Gastrocnemius medialis (tissue), 4 donors: Measurements from ENCODE around the gene EFS. TPM values are rescaled to one million over a fixed set of nuclear protein-coding genes. Genes with fewer than 3 reads are reported as not detected.
A peak's percentile ranks its signal among the peaks of the same experiment; 100 is the strongest.

ENCODE experiments used
- ATAC-seq, 2 donors: fragments of 150-250 bp; one replicate each; pipeline ENCODE4 v1.9.1; 2016
- DNase-seq, 2 donors: peaks; one replicate each; pipeline ENCODE4 v3.0.0-alpha.2; 2019
- H3K27ac ChIP-seq, 4 donors: fragments of 200-600 bp; sonication (generic); 1 replicate in 1 of 4; 2 replicates in 3 of 4; pipeline ENCODE4 v1.5.1; 2016 to 2018; ENCODE audit warnings: mild to moderate bottlenecking in 2 of 4, moderate library complexity in 1 of 4
- H3K27me3 ChIP-seq, 3 donors: fragments of 200-600 bp; sonication (generic) in 2 of 3; 1 replicate in 1 of 3; 2 replicates in 2 of 3; pipeline versions ENCODE4 v1.5.1 to v1.6.0; 2016 to 2019; ENCODE audit warnings: mild to moderate bottlenecking in 1 of 3, moderate library complexity in 1 of 3
- H3K36me3 ChIP-seq, 2 donors: fragments of 200-600 bp; sonication (generic) in 1 of 2; one replicate each; pipeline ENCODE4 v1.5.1; 2017 to 2018
- H3K4me1 ChIP-seq, 2 donors: fragments of 200-600 bp; sonication (generic) in 1 of 2; one replicate each; pipeline ENCODE4 v1.5.1; 2016 to 2017; ENCODE audit warnings: mild to moderate bottlenecking in 2 of 2
- H3K4me3 ChIP-seq, 4 donors: fragments of 200-600 bp; sonication (generic) in 3 of 4; 1 replicate in 1 of 4; 2 replicates in 3 of 4; pipeline ENCODE4 v1.5.1; 2016 to 2019; ENCODE audit warnings: mild to moderate bottlenecking in 2 of 4
- H3K9me3 ChIP-seq, 3 donors: fragments of 200-600 bp; sonication (generic) in 2 of 3; 1 replicate in 1 of 3; 2 replicates in 2 of 3; pipeline ENCODE4 v1.5.1; 2016 to 2019
- POLR2A ChIP-seq, 2 donors: fragments of 450-650 bp; IDR thresholded peaks; one replicate each; pipeline ENCODE4 v1.6.1; 2017; ENCODE audit warnings: antibody characterized with exemption in 2 of 2, mild to moderate bottlenecking in 2 of 2, moderate library complexity in 2 of 2
- in situ Hi-C, 4 donors: fragments of 200-750 bp; cut with MboI; loops; one replicate each; pipeline versions ENCODE4 v1.15.0 to v1.8.0; 2017; ENCODE audit warnings: low sequenced_read_pairs in 4 of 4
- intact Hi-C: fragments of 100-400 bp; cut with DNase I; formaldehyde crosslinking; loops from one replicate; pipeline ENCODE4 v1.15.1; 2023; ENCODE audit warnings: low total_unique reads
- total RNA-seq, 4 donors: library from RNA; depleted of rRNA; stranded (reverse); fragments of >200 nt; gene quantifications; one replicate each; pipeline versions ENCODE4 v1.1.0 to v1.2.3, GENCODE V29; 2016
- TF ChIP-seq, protein P1 (sequence below), 5 experiments: fragments of 450-650 bp in 3 of 5; fragments of 200-600 bp in 2 of 5; sonication (generic) in 2 of 5; IDR thresholded peaks in 4 of 5; conservative IDR thresholded peaks in 1 of 5; 1 replicate in 4 of 5; 2 replicates in 1 of 5; pipeline ENCODE4 v1.5.1; 2016 to 2019; ENCODE audit warnings: antibody characterized with exemption in 5 of 5, mild to moderate bottlenecking in 3 of 5, moderate library complexity in 3 of 5

EFS gene
- total RNA-seq, 4 donors from 2014 or later = 0.31 to 4.1 (median 1.6) TPM

DNA sequence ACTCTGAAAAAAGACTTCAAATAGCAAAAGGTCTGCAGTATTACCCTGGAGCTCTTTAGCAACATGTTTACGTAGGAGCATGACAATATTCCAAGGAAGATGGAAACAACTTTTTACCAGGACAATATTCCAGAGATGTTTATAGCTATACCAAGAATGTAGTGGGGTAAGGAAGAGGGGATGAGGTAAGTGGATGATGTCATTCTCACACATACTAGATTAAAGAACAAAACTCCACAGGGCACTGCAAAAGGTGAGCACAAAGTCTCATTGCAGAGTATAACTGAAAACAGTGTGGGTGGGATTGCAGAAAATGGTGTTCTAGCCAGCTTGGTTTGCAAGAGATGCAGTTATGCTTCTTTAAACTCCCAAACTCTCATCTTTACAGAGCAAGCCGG, 20.3 kb upstream of the EFS start:
- DNase-seq (no peak), ATAC-seq (no peak)
- intact Hi-C loops (no loop called here), in situ Hi-C loops (loop anchor here in 2 of 4 donors (10.0 kb wide), 2 partner anchors 50 to 120 kb away; no protein-coding TSS in a partner anchor)
- no peak for TF ChIP-seq POLR2A (IDR thresholded peaks at IDR 0.05)
- TF ChIP-seq, protein P1, sequence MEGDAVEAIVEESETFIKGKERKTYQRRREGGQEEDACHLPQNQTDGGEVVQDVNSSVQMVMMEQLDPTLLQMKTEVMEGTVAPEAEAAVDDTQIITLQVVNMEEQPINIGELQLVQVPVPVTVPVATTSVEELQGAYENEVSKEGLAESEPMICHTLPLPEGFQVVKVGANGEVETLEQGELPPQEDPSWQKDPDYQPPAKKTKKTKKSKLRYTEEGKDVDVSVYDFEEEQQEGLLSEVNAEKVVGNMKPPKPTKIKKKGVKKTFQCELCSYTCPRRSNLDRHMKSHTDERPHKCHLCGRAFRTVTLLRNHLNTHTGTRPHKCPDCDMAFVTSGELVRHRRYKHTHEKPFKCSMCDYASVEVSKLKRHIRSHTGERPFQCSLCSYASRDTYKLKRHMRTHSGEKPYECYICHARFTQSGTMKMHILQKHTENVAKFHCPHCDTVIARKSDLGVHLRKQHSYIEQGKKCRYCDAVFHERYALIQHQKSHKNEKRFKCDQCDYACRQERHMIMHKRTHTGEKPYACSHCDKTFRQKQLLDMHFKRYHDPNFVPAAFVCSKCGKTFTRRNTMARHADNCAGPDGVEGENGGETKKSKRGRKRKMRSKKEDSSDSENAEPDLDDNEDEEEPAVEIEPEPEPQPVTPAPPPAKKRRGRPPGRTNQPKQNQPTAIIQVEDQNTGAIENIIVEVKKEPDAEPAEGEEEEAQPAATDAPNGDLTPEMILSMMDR (IDR thresholded peaks at IDR 0.05 in 4 of 5, conservative IDR thresholded peaks at IDR 0.05 in 1 of 5) = no peak
- Histone ChIP-seq H3K36me3 (peaks cover 0 to 15% of the 10 kb centered on the region in 2 donors), H3K9me3 (no peaks in the 10 kb centered on the region), H3K27me3 (no peaks in the 10 kb centered on the region), H3K4me3 (no peak overlapping the region), H3K27ac (no peak overlapping the region), H3K4me1 (no peaks in the 10 kb centered on the region)

DNA sequence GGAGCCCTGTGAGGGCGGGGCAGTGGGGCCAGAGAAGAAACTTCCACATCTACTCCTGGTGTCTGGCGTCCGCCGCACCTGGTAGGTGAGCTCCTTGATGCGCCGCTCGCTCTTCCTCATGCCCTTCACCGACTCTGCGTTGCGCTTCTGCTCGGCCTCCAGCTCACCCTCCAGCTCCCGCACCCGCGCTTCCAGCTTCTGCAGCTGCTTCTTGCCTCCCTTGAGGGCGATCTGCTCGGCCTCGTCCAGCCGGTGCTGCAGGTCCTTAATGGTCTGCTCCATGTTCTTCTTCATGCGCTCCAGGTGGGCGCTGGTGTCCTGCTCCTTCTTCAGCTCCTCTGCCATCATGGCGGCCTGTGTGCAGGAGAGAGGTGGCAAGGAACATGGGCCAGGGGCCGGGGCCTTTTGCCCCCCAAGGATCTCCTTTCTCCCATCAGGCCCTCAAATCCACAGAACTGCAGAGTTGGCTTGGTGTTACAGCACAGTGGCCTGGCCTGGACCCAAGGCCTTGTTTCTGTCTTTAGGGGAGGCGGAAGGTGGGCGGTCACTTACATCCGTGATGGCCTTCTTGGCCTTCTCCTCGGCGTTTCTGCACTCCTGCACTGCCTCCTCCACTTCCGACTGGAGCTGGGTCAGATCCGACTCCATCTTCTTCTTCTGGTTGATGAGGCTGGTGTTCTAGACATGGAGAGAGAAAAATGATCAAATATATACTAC, 19.6 kb upstream of the EFS start:
- in situ Hi-C loops = loop anchor here in 3 of 4 donors (5.0 to 10.0 kb wide), 3 partner anchors 50 to 120 kb away; no protein-coding TSS in a partner anchor

DNA sequence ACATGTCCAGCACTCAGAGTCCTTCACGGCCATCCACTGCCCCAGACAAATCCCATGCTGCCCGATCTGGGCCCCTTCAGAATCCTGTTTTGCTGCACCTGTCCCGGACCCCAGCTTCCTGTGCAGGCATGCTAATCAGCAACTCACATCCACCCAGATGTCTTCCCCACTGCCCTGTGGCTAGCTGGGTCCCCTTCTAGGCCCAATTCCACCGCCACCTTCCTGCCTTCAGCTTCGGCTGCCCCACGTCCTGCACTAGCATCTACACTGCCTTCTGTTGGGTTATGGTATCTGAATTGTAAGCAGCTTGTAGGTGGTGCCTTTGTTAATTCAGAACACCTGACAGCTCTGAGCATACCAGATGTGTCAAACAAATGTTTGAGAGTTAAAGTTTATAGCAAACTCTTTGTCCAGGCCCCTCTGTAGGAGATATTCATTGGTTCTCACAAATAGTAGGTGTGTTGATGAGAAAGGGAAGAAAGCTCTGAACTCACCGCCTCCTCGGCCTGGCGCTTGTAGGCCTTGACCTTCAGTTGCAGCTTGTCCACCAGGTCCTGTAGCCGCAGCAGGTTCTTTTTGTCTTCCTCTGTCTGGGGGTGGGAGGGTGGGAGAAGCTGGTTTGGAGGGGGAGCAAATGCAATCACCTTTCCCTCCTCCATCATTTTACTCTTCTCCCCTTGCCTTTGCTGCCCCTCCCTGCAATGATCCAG, 17.9 kb upstream of the EFS start:
- no peak for ATAC-seq
- in situ Hi-C loops (loop anchor here in 3 of 4 donors (5.0 to 10.0 kb wide), 3 partner anchors 48 to 118 kb away; no protein-coding TSS in a partner anchor), intact Hi-C loops (no loop called here)
- no peaks in the 10 kb centered on the region for H3K4me1 ChIP-seq
- no peak for TF ChIP-seq POLR2A (IDR thresholded peaks at IDR 0.05)
- TF ChIP-seq, protein P1 (IDR thresholded peaks at IDR 0.05 in 4 of 5, conservative IDR thresholded peaks at IDR 0.05 in 1 of 5) = no peak
- peaks cover 0 to 15% of the 10 kb centered on the region in 2 donors for H3K36me3 ChIP-seq
- DNase-seq = no peak
- H3K27ac ChIP-seq = no peak overlapping the region
- H3K27me3 ChIP-seq = no peaks in the 10 kb centered on the region
- no peaks in the 10 kb centered on the region for H3K9me3 ChIP-seq
- H3K4me3 ChIP-seq = no peak overlapping the region

More for the DNA sequence above, 19.6 kb upstream of the EFS start:
- no peaks in the 10 kb centered on the region for H3K4me1 ChIP-seq
- H3K27ac ChIP-seq = no peak overlapping the region
- DNase-seq = no peak
- H3K36me3 ChIP-seq = peaks cover 0 to 15% of the 10 kb centered on the region in 2 donors
- intact Hi-C loops = no loop called here
- no peaks in the 10 kb centered on the region for H3K27me3 ChIP-seq
- no peak for ATAC-seq
- no peak overlapping the region for H3K4me3 ChIP-seq
- no peaks in the 10 kb centered on the region for H3K9me3 ChIP-seq
- TF ChIP-seq POLR2A (IDR thresholded peaks at IDR 0.05) = no peak
- TF ChIP-seq, protein P1 (IDR thresholded peaks at IDR 0.05 in 4 of 5, conservative IDR thresholded peaks at IDR 0.05 in 1 of 5) = no peak

DNA sequence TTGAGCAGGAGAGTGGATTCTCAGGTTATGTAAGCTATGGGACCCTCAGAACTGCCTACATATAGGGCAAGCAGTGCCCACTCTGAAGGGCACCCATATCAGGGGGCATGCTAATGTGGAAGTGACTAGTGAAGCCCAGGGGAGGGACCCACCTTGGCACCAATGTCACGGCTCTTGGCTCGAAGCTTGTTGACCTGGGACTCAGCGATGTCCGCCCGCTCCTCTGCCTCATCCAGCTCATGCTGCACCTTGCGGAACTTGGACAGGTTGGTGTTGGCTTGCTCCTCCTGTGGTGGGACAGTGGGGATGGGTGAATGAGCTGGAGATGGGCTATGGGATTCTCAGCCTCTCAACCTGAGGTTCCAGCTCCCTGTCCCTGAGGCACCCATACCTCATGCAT, 17.3 kb upstream of the EFS start:
- TF ChIP-seq, protein P1 (IDR thresholded peaks at IDR 0.05 in 4 of 5, conservative IDR thresholded peaks at IDR 0.05 in 1 of 5) = no peak
- TF ChIP-seq POLR2A (IDR thresholded peaks at IDR 0.05) = no peak
- Histone ChIP-seq H3K27ac (no peak overlapping the region), H3K4me3 (no peak overlapping the region), H3K9me3 (no peaks in the 10 kb centered on the region), H3K27me3 (no peaks in the 10 kb centered on the region), H3K36me3 (peaks cover 0 to 15% of the 10 kb centered on the region in 2 donors), H3K4me1 (no peaks in the 10 kb centered on the region)
- intact Hi-C loops = no loop called here
- in situ Hi-C loops = loop anchor here in 3 of 4 donors (5.0 to 10.0 kb wide), 3 partner anchors 47 to 117 kb away; no protein-coding TSS in a partner anchor
- ATAC-seq = no peak
- DNase-seq = peak in 1 of 2 donors; percentile 21
